ENCODE data around the gene BTG4. TPM values are rescaled to one million over a fixed set of nuclear protein-coding genes. Genes with fewer than 3 reads are reported as not detected.

The BTG4 gene
- total and polyA plus RNA-seq, 2 donors: 0.05 to 0.25 TPM

DNA sequence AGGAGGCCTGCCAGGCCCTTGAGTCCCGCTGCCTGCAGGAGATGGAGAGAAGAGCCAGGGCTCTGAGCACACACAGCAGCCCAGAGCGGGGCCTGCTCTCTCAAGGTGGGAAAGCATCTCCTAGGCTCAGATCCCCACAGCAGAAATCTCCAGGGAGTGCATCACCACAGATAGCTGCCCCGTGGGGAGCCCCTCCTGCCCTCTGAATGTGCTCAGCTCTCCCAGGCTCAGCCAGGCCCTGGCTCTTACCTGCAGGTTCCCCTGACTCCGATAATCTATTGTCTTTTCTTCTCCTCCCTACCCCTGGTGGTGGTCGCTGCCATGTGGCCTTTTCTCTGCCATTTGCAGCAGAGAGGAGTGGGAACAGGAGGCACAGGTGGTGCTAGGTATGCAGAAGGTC lies 49.9 kb downstream of the BTG4 start:
- Histone ChIP-seq H3K27ac (ENCODE audit: low read depth in 1 of 2, low read length in 1 of 2) (no peak overlapping the region), H3K27me3 (ENCODE audit: control insufficient read depth in 2 of 2, insufficient read depth in 1 of 2, low read length in 1 of 2) (peaks cover 0 to 7% of the 10 kb centered on the region in 2 donors), H3K36me3 (ENCODE audit: control insufficient read depth in 2 of 2, insufficient read depth in 2 of 2, low read length in 1 of 2) (no peaks in the 10 kb centered on the region), H3K4me1 (ENCODE audit: control insufficient read depth in 2 of 2, insufficient read depth in 2 of 2, low read length in 2 of 2) (no peaks in the 10 kb centered on the region), H3K4me3 (ENCODE audit: low read length in 2 of 2) (no peak overlapping the region), H3K9me3 (ENCODE audit: control insufficient read depth in 2 of 2, insufficient read depth in 1 of 2, low read length in 1 of 2) (no peaks in the 10 kb centered on the region)
- no peak for DNase-seq (ENCODE audit: low read depth in 6 of 9, low spot score in 9 of 9)
- 90% methylated on average over 5 of the region's 5 CpGs for WGBS

DNA sequence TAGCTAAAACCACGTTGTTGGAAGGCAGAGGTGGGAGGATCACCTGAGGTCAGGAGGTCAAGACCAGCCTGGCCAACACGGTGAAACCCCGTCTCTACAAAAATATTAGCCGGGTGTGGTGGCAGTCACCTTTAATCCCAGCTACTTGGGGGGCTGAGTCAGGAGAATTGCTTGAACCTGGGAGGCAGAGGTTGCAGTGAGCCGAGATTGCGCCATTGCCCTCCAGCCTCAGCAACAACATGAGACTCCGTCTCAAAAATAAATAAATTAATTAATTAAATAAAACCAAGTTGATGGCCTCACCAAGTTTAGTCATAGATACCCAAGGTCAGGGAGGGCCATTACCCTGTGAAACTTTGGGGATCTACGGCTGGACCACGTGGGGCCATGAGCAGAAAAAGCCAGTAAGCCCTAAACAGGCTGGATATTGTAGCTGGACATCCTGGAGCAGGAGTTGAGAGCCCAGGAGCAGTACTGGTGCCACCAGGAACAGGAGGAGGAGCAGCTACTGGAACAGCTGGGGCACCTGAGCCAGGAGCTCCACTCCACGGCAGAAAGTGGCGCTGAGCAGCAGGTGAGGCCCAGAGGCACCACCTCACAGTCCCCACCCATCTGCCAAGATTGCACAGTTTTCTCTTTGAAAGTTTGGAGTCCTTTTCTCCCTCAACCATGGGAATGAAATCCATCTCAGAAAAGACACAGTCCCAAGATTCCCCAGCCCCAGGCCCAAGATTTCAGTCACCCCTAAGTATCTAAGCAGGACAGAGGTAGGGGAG lies 50.5 kb downstream of the BTG4 start:
- Histone ChIP-seq H3K4me1 (ENCODE audit: control insufficient read depth in 2 of 2, insufficient read depth in 2 of 2, low read length in 2 of 2) (no peaks in the 10 kb centered on the region), H3K27ac (ENCODE audit: low read depth in 1 of 2, low read length in 1 of 2) (no peak overlapping the region), H3K9me3 (ENCODE audit: control insufficient read depth in 2 of 2, insufficient read depth in 1 of 2, low read length in 1 of 2) (no peaks in the 10 kb centered on the region), H3K27me3 (ENCODE audit: control insufficient read depth in 2 of 2, insufficient read depth in 1 of 2, low read length in 1 of 2) (peaks cover 0 to 7% of the 10 kb centered on the region in 2 donors), H3K4me3 (ENCODE audit: low read length in 2 of 2) (no peak overlapping the region), H3K36me3 (ENCODE audit: control insufficient read depth in 2 of 2, insufficient read depth in 2 of 2, low read length in 1 of 2) (no peaks in the 10 kb centered on the region)
- WGBS: 92% methylated on average over 11 of the region's 11 CpGs
- no peak for DNase-seq (ENCODE audit: low read depth in 6 of 9, low spot score in 9 of 9)

GRCh38 chr11:111460856-111461255 lies 51.3 kb downstream of the BTG4 start:
- no peaks in the 10 kb centered on the region for H3K36me3 ChIP-seq (ENCODE audit: control insufficient read depth in 2 of 2, insufficient read depth in 2 of 2, low read length in 1 of 2)
- no peak overlapping the region for H3K4me3 ChIP-seq (ENCODE audit: low read length in 2 of 2)
- H3K4me1 ChIP-seq (ENCODE audit: control insufficient read depth in 2 of 2, insufficient read depth in 2 of 2, low read length in 2 of 2): no peaks in the 10 kb centered on the region
- no peak overlapping the region for H3K27ac ChIP-seq (ENCODE audit: low read depth in 1 of 2, low read length in 1 of 2)
- no peak for DNase-seq (ENCODE audit: low read depth in 6 of 9, low spot score in 9 of 9)
- H3K27me3 ChIP-seq (ENCODE audit: control insufficient read depth in 2 of 2, insufficient read depth in 1 of 2, low read length in 1 of 2): peaks cover 0 to 7% of the 10 kb centered on the region in 2 donors
- 59% methylated on average over 5 of the region's 5 CpGs for WGBS
- no peaks in the 10 kb centered on the region for H3K9me3 ChIP-seq (ENCODE audit: control insufficient read depth in 2 of 2, insufficient read depth in 1 of 2, low read length in 1 of 2)

- WGBS: 94% methylated on average over 4 of the region's 4 CpGs
- Histone ChIP-seq H3K9me3 (ENCODE audit: control insufficient read depth in 2 of 2, insufficient read depth in 1 of 2, low read length in 1 of 2) (no peaks in the 10 kb centered on the region), H3K27me3 (ENCODE audit: control insufficient read depth in 2 of 2, insufficient read depth in 1 of 2, low read length in 1 of 2) (peaks cover 0 to 7% of the 10 kb centered on the region in 2 donors), H3K4me1 (ENCODE audit: control insufficient read depth in 2 of 2, insufficient read depth in 2 of 2, low read length in 2 of 2) (peaks cover 0 to 1% of the 10 kb centered on the region in 2 donors), H3K27ac (ENCODE audit: low read depth in 1 of 2, low read length in 1 of 2) (no peak overlapping the region), H3K36me3 (ENCODE audit: control insufficient read depth in 2 of 2, insufficient read depth in 2 of 2, low read length in 1 of 2) (no peaks in the 10 kb centered on the region), H3K4me3 (ENCODE audit: low read length in 2 of 2) (no peak overlapping the region)
- DNase-seq (ENCODE audit: low read depth in 6 of 9, low spot score in 9 of 9): no peak
Measured at GRCh38 chr11:111460340-111460739, 51.8 kb downstream of the BTG4 start.

GRCh38 chr11:111459506-111460270 lies 52.5 kb downstream of the BTG4 start:
- no peak for DNase-seq (ENCODE audit: low read depth in 6 of 9, low spot score in 9 of 9)
- Histone ChIP-seq H3K4me1 (ENCODE audit: control insufficient read depth in 2 of 2, insufficient read depth in 2 of 2, low read length in 2 of 2) (peaks cover 0 to 7% of the 10 kb centered on the region in 2 donors), H3K4me3 (ENCODE audit: low read length in 2 of 2) (no peak overlapping the region), H3K36me3 (ENCODE audit: control insufficient read depth in 2 of 2, insufficient read depth in 2 of 2, low read length in 1 of 2) (no peaks in the 10 kb centered on the region), H3K27ac (ENCODE audit: low read depth in 1 of 2, low read length in 1 of 2) (no peak overlapping the region), H3K27me3 (ENCODE audit: control insufficient read depth in 2 of 2, insufficient read depth in 1 of 2, low read length in 1 of 2) (peaks cover 0 to 7% of the 10 kb centered on the region in 2 donors), H3K9me3 (ENCODE audit: control insufficient read depth in 2 of 2, insufficient read depth in 1 of 2, low read length in 1 of 2) (no peaks in the 10 kb centered on the region)
- WGBS: 93% methylated on average over 9 of the region's 9 CpGs

- no peaks in the 10 kb centered on the region for H3K36me3 ChIP-seq (ENCODE audit: control insufficient read depth in 2 of 2, insufficient read depth in 2 of 2, low read length in 1 of 2)
- no peak overlapping the region for H3K4me3 ChIP-seq (ENCODE audit: low read length in 2 of 2)
- 97% methylated on average over 9 of the region's 9 CpGs for WGBS
- no peak overlapping the region for H3K27ac ChIP-seq (ENCODE audit: low read depth in 1 of 2, low read length in 1 of 2)
- H3K27me3 ChIP-seq (ENCODE audit: control insufficient read depth in 2 of 2, insufficient read depth in 1 of 2, low read length in 1 of 2): peaks cover 0 to 7% of the 10 kb centered on the region in 2 donors
- no peaks in the 10 kb centered on the region for H3K9me3 ChIP-seq (ENCODE audit: control insufficient read depth in 2 of 2, insufficient read depth in 1 of 2, low read length in 1 of 2)
- DNase-seq (ENCODE audit: low read depth in 6 of 9, low spot score in 9 of 9): no peak
- H3K4me1 ChIP-seq (ENCODE audit: control insufficient read depth in 2 of 2, insufficient read depth in 2 of 2, low read length in 2 of 2): peaks cover 0 to 7% of the 10 kb centered on the region in 2 donors
Measured at GRCh38 chr11:111457731-111458368, 54.3 kb downstream of the BTG4 start.

GRCh38 chr11:111456859-111457730 lies 55.1 kb downstream of the BTG4 start:
- WGBS: 90% methylated on average over 11 of the region's 11 CpGs
- no peaks in the 10 kb centered on the region for H3K36me3 ChIP-seq (ENCODE audit: control insufficient read depth in 2 of 2, insufficient read depth in 2 of 2, low read length in 1 of 2)
- peaks cover 0 to 9% of the 10 kb centered on the region in 2 donors for H3K27me3 ChIP-seq (ENCODE audit: control insufficient read depth in 2 of 2, insufficient read depth in 1 of 2, low read length in 1 of 2)
- no peaks in the 10 kb centered on the region for H3K9me3 ChIP-seq (ENCODE audit: control insufficient read depth in 2 of 2, insufficient read depth in 1 of 2, low read length in 1 of 2)
- DNase-seq (ENCODE audit: low read depth in 6 of 9, low spot score in 9 of 9): no peak
- peaks cover 0 to 7% of the 10 kb centered on the region in 2 donors for H3K4me1 ChIP-seq (ENCODE audit: control insufficient read depth in 2 of 2, insufficient read depth in 2 of 2, low read length in 2 of 2)
- no peak overlapping the region for H3K27ac ChIP-seq (ENCODE audit: low read depth in 1 of 2, low read length in 1 of 2)
- no peak overlapping the region for H3K4me3 ChIP-seq (ENCODE audit: low read length in 2 of 2)

DNA sequence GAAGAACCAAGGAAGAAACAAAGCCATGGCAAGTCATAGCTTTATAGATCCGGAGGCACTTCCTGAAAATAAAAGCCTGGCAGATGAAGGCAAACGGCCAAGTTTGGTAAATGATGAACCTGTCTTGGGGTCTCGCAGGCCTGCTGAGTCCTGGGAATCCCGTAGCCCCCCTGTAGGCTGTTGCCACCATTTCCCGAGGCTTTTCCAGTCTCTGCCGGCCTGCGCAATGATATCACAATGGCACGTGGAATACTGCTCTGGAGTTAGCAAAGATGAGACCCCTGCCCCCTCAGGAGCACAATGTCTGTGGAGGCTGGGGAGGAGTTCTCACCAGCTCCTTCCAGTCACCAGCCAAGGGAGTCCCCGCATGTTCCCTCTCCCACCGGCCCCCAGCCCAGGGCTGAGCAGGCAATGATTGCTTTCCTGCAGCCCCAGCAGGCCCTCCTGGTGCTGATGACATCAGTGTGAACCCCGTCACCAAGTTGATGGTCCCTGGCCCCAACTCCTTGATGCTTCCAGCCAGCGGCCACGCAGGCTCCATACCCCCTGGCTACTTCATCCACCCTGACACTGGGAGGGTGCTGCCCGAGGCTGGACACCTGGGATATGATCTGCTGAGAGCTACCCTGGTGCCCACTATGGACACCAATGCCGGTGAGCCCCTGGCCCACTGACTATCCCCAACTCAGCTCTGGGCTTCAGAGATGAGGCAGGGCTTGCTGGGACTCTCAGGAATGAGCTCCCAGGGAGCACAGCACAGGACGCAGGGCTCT lies 55.9 kb downstream of the BTG4 start:
- H3K4me1 ChIP-seq (ENCODE audit: control insufficient read depth in 2 of 2, insufficient read depth in 2 of 2, low read length in 2 of 2): peaks cover 0 to 7% of the 10 kb centered on the region in 2 donors
- no peaks in the 10 kb centered on the region for H3K36me3 ChIP-seq (ENCODE audit: control insufficient read depth in 2 of 2, insufficient read depth in 2 of 2, low read length in 1 of 2)
- 95% methylated on average over 16 of the region's 16 CpGs for WGBS
- H3K9me3 ChIP-seq (ENCODE audit: control insufficient read depth in 2 of 2, insufficient read depth in 1 of 2, low read length in 1 of 2): no peaks in the 10 kb centered on the region
- no peak for DNase-seq (ENCODE audit: low read depth in 6 of 9, low spot score in 9 of 9)
- H3K27me3 ChIP-seq (ENCODE audit: control insufficient read depth in 2 of 2, insufficient read depth in 1 of 2, low read length in 1 of 2): peaks cover 0 to 8% of the 10 kb centered on the region in 2 donors
- no peak overlapping the region for H3K4me3 ChIP-seq (ENCODE audit: low read length in 2 of 2)
- no peak overlapping the region for H3K27ac ChIP-seq (ENCODE audit: low read depth in 1 of 2, low read length in 1 of 2)
